GM12872 (cell line): ENCODE data around the gene HPD.

Source experiments
- TF ChIP-seq, protein P1 (sequence below): IDR thresholded peaks from 3 replicates; pipeline ENCODE4 v1.5.1; 2011; ENCODE audit warnings: low read depth, mild to moderate bottlenecking, low read length, moderate library complexity; ENCODE audit not compliant: insufficient read depth

Gene HPD

DNA sequence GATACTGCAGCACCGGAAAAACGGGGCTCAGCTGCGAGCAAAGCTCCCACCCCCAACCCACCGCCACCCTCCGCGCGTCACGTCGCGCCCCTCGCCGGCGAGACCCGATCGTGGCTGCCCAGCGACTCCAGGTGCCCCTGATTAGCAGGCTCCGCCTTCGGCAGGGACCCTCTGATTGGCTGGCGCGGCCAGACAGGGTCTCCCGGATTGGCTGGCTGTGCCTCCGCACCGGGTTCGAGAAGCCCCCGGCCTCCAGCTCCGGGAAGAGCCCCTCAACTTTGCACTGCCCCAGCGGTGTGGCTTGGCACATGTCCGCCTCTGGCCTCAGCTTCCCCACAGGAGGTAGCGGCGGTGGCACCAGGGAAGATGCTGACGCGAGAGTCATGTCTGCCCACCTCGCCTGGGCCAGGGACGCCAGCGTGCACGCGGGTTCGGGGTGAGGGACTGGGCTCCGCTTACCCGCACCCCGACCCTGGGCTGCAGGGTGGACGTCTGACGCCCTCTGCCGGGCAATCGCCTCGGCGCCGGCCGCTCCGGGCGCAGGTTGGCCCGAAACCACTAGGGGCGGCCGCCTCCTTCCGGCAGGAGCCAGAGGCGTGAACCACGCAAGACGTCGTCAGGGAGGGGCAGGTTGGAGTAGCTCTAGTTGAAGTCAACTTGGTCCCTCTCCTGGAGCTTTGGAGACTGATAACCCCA, 64.7 kb downstream of the HPD start:
- TF ChIP-seq, protein P1, sequence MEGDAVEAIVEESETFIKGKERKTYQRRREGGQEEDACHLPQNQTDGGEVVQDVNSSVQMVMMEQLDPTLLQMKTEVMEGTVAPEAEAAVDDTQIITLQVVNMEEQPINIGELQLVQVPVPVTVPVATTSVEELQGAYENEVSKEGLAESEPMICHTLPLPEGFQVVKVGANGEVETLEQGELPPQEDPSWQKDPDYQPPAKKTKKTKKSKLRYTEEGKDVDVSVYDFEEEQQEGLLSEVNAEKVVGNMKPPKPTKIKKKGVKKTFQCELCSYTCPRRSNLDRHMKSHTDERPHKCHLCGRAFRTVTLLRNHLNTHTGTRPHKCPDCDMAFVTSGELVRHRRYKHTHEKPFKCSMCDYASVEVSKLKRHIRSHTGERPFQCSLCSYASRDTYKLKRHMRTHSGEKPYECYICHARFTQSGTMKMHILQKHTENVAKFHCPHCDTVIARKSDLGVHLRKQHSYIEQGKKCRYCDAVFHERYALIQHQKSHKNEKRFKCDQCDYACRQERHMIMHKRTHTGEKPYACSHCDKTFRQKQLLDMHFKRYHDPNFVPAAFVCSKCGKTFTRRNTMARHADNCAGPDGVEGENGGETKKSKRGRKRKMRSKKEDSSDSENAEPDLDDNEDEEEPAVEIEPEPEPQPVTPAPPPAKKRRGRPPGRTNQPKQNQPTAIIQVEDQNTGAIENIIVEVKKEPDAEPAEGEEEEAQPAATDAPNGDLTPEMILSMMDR, result peak; percentile 100

DNA sequence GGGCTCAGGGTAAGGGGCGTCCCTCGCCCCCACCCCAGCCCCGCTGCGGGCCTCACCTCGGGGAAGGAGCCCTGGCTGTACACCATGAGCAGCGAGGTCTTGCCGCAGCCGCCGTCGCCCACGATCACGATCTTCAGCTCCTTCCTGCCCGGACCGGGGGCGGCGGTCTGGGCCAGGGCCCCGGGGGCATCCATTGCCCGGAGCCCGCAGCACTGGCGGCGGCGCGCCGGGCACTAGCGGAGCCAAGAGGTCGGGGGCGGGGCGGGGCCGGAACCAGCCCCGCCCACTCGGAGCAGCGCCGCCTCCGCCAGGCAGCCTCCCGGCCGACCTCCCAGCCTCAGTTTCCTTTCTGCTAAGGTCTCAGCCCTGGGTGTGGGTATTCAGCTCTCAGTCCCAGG, 65.2 kb downstream of the HPD start, which contains the start of gene RHOF:
Gene RHOF, minus strand, starts transcription at position 249 of the 398 bp plus-strand sequence. Its CDS starts 55 bp downstream, at position 194.
- TF ChIP-seq, protein P1, result no peak

DNA sequence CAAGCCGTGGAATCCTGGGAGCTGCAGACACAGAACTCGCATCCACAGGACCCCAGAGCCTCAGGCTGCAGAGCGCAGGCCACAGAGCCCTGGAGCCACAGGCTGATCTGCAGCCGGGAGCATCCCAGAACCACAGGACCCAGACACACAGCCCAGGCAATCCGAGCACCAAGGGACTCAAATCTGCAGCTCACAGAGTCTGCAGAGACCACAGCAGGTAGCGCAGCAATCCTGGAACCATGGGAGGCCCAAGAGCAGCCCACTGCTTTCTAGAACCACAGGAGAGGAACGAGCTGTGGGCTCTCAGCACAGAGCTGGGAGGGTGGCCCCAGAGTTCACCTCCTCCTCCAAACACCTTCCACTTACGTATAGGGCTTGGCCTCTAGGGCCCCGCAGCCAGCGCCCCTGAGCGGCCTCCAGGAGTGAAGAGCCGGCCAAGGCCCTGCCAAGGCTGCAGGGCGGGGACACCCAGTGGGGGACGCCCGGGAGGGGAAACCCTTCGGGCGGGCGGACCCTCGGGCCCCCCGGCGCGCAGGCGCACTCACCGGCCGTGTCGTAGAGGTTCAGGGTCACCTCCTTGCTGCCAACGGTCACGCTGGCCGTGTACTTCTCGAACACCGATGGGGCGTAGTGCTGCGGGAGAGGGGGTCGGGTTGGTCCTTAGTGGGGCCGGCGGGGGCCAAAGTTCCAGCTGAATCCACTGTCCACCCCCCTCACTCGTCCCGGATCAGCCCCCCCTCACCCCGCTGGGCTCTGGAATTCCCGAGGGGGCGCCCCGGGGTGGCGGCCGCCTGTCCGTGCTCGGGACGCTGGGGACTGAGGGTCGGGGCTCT, 65.8 kb downstream of the HPD start:
- TF ChIP-seq, protein P1, result peak; percentile 24; the same call in 1 of the 3 replicates

DNA sequence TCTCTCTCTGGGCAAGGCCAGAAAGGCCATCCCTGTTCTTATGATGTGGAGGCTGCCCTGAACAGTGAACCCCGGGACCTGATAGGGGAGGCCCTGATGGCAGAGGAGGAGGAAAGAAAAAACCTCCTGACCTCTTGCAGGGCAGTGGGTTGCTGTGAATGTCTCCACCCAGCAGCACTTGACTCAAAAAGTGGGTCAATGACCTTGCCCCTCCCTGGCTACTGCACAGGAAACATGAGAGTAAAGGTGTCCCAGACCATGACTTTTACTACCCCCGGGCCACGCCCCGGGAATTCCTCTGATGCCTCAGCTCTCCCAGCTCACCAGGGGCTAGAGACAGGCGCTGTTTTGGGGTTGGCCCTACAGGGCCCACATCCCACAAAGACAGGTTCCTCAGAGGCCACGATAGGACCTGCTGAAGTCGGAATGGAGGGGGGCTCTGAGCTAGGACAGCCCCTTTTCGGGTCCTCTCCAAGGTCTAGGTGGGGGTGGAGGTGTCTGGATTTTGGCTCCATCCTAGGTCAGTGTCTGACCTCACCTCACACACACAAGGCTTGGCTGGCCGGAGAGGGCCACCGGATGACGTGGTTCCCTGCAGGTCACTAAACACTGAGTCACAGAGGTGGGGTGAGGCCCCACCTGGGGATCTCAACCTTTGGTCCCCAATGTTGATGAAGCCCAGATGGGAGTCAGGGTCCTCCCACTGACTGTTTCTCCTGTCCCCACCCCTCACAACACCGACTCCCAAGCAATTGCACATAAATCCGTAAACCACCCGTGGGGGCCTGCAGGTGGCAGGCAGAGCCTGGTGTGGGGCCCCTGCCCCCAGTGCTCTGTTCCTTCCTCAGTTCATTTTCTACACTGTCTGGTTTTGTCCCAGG, 66.7 kb downstream of the HPD start:
- TF ChIP-seq, protein P1, result no peak

DNA sequence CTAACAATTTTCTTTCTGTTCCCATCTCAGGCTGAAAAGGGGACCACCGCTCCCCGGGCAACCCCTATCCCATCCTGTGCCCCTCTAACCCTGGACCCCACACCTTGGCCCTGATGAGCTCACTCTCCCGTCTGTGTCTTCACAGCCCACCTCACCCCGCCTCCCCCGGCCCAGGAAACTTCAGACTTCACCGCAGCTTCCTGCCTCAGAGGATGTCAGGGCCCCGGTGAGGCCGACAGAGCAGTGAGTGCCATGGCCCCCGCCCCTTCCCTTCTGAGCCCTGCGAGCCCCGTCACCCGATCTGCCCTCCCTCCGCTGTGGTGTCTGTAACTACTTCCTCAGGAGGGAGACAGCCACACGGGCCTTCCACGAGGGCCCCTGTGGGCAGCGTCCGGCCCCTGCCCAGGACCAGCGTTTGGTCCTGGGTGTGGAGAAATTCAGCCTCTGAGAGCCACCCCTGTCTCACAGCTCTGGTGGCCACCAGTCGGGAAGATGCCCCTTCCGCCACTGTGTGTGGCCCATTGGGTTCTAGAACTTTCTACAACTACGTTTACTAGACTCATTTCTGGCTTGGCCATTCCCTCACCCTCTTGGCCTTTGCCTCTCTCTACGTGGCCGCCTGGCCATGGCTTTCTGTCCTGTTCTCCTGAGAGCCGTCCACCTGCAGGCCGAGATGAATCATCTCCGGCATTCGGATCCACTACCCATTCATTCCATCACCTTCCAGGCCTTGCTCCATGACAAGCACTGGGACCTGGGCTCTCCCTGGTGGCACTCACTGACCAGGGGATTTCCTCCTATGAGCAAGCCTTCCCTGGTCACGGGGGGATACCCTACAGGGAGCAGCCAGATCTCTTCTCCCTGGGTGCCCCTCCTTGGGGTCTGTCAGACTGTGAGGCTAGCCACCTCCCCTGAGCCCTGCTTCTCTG, 68.6 kb downstream of the HPD start:
- TF ChIP-seq, protein P1, result no peak
